Tracheal epithelial cell (primary cell): ENCODE data around the gene NPIPB5. TPM values are rescaled to one million over a fixed set of nuclear protein-coding genes. Genes with fewer than 3 reads are reported as not detected.

Experiments
- total RNA-seq: library from RNA; depleted of rRNA; stranded (reverse); fragments of >200 nt; gene quantifications from 2 replicates; pipeline ENCODE4 v1.2.1, GENCODE V29; 2014

NPIPB5 gene
- total RNA-seq: 34.1 and 49.9 TPM in 2 replicates

GRCh38 chr16:22510591-22510990 is at the start of gene NPIPB5:
Gene NPIPB5 (plus strand): TSS chr16:22510891. CDS start chr16:22513802, 2,911 bp downstream.

Other genes with a start within 250 kb of the NPIPB5 start
- gene POLR3E, start 213.5 kb upstream of the NPIPB5 start, total RNA-seq: 63.1 and 64.6 TPM in 2 replicates
- 11.9 and 19.5 TPM in 2 replicates for gene CDR2, start 136.3 kb upstream of the NPIPB5 start, total RNA-seq